ENCODE measurements around the gene ZCCHC8.

GRCh38 chr12:122486805-122487426 is 13.8 kb downstream of the ZCCHC8 start:
- TF ChIP-seq, protein P1, sequence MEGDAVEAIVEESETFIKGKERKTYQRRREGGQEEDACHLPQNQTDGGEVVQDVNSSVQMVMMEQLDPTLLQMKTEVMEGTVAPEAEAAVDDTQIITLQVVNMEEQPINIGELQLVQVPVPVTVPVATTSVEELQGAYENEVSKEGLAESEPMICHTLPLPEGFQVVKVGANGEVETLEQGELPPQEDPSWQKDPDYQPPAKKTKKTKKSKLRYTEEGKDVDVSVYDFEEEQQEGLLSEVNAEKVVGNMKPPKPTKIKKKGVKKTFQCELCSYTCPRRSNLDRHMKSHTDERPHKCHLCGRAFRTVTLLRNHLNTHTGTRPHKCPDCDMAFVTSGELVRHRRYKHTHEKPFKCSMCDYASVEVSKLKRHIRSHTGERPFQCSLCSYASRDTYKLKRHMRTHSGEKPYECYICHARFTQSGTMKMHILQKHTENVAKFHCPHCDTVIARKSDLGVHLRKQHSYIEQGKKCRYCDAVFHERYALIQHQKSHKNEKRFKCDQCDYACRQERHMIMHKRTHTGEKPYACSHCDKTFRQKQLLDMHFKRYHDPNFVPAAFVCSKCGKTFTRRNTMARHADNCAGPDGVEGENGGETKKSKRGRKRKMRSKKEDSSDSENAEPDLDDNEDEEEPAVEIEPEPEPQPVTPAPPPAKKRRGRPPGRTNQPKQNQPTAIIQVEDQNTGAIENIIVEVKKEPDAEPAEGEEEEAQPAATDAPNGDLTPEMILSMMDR (IDR thresholded peaks at IDR 0.05): no peak
- TF ChIP-seq POLR2A (IDR thresholded peaks at IDR 0.05): no peak
